Stimulated activated CD4-positive, alpha-beta T cell treated with anti-CD3 and anti-CD28 coated beads, Interleukin-12 subunit alpha, Interleukin-12 subunit beta, amount 100 ng/mL, for 48 hours (primary cell): Measurements from ENCODE around the gene PAX6.

Experiments used
- DNase-seq, 3 donors: peaks; one replicate each; pipeline ENCODE4 v3.0.0-alpha.2; 2020; ENCODE audit warnings: low read depth in 2 of 3, low spot score in 1 of 3

Gene PAX6

DNA sequence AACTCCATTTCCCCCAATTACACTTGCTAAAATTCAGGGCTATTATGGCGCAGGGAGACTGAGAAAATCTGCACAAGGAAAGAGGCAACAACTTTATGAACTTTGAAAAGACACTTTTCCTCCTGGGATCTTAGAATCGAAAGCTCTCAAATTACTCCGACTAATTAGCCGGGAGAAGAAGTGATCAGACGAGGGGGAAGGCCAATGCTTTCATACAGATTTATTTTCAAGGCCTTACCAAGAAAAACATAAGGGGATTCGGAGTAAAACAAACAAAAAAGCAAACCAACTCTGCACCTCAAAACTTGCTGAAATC lies 1.6 kb downstream of the PAX6 start:
- no peak for DNase-seq

DNA sequence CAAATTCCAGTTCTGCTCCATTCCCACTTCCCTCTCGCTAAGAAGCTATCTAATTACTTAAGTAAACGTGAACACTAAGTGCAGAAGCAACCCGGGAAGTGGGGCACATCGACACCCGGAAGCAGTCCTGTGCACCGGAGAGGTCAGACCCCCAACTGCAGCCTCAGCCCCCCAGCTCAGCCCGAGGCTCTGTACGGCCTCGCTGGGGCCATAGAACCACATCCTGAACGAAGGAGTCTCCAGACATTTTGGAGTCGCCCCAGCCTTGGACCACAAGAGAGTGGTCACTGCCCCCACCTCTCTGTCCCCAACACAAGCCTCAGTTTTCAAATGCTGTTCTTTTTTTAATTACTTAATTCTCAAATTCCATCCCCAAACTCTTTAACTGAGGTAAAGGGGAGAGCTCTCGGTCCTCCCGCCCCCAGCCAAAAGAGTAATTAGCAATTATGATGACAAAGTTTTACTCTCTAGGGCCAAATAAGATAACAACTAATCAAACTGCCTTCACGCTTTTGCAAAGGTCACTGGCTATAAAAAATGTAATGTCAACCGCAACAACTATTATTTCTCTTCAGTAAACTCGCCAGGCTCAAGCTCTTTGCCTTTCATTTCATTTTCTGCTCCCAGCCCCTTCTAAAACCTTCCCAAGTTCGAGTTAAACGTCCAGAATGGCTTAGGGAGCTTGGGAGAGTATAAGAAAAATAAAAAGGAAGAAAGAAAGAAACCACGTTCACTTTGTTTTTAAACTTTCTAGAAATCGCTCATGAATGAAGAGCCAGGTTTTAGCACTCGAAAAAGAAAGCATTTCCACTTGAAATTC lies 2.2 kb downstream of the PAX6 start:
- no peak for DNase-seq

DNA sequence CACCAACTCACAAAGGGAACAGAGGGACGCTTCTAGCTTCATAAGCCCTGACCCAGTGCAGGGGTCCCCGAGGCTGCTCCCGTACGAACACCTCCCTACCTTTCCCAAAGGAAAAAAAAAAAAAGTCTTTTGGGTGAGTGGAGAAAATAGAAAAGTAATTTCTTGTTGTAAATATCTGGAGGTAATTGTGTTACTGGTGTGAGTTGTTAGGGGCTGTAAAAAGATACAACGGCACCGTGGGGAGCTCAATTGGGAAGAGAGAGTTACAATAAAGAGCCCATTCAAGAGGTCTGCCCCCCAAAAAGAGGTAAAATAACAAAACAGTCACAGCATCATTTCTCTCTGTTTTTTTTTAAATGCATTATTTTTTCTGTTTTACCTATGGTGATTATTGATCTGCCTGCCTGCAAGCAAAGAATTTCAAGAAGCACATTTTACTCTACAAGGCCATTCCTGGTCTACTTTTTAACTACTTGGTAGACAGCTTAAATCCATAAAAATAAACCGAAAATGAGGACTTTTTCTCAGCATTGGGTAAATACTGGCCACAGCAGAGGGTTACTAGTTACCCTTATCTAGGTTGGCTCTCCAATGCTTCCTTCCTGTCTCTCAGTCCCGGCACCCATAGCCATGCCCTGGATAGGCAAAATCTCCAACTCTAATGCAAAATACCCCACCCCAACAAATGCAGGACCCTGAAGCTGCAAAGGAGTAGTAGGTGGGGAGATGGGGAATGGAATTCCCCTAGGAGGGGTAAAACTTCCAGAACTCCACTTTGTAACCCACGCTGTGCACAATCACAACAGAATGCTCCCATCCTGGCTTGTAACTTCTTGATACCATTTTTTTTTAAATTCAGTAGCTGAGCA lies 3.1 kb downstream of the PAX6 start:
- no peak for DNase-seq

DNA sequence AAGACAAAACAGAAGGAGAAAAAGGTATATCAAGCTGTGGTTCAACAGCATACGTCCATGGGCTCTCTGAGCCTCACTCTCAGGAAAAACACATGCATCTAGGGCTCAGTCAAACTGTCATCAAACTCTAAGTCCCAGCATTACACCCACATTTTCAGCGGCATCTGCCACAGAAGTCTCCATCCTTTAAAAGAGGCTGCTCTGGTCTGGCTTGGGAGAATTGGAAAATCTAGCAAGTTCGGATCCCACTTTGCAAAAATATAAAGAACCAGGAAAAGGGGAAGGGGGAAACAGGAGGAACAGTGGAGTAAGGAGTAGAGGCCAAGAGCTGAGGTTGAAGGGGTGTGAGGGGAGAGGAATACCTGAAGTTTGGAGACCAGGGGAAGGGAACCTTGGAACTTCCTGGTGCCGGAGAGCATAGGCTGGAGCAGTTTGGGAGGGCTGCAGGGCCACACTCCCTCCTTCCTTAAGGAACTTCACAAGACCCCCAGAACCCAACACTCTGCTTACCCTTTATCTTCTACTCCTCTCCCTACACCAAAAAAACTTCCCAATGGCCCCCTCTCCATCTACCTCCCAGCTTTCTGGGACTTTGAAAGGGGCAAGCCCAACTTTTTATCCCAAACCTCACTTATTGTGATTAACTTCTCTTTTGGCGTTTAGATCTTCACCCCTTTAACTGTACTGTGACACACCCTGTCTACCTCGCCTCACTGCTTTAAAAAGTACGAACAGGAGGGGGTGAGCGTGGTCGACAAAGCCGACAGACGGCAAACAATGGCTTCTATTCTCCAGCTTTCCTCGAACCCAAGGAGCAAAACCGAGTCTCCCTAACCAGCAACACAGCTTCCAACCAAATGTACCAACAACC lies 4.0 kb downstream of the PAX6 start:
- DNase-seq: no peak

DNA sequence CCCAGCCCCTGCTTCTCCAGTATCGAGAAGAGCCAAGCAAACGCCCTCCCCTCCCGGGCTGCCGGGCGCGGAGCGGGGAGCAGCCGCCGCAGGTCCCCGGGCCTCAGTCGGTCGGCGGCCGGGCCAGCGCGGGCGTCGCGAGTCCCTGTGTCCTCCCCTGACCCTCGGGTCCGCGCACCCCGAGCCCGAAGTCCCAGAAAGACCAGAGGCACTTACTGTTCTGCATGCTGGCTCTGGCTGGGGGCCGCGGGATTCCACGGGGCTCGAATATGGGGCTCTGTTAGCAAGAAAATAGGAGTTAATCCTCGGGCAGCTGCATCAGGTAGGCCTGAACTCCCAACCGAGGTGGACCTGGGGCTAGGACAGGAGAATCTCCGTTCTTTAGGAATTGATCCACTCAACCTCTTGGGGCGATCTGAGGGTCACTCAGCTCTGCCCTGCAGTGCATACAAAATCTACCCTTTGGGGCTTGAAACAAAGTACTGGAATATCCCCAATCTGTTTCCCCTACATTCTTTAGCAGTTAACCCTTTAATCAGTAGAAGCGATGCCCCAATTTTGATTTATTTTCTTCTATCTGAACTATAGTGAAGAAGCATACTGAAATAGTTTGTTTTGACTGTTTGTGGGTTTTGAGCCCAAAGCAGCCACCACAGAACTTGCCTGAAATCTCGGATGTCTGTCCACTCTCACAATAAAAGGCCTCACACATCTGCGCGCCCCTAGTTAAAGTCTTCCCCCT lies 4.8 kb downstream of the PAX6 start:
- no peak for DNase-seq

DNA sequence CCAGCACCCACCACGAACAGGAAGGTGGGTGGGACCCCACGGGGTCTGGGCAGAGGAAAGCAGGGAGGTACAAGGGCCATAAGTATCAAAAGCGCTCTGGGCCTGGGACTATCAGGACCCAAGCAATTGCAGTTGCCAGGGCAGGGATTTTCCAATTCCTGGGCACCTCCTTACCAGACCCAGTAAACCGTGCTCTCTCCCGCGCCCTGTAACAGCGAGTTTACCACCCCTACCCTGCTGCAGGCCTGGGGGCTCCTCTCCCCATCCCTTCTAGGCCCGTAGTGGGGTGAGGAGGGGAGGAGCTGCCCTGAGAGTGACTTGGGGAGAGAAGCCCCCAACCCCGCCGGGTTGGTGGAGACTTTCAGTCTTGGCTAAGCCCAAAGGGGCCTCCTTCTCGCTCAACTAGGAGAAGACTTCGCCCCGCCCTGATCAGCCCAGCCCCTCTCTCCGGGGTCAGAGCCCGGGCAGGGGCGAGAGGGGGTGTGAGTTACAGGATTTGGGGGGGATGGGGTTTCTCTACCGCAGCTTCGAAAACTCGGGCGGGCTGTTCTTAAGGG lies 5.4 kb downstream of the PAX6 start:
- DNase-seq: no peak

DNA sequence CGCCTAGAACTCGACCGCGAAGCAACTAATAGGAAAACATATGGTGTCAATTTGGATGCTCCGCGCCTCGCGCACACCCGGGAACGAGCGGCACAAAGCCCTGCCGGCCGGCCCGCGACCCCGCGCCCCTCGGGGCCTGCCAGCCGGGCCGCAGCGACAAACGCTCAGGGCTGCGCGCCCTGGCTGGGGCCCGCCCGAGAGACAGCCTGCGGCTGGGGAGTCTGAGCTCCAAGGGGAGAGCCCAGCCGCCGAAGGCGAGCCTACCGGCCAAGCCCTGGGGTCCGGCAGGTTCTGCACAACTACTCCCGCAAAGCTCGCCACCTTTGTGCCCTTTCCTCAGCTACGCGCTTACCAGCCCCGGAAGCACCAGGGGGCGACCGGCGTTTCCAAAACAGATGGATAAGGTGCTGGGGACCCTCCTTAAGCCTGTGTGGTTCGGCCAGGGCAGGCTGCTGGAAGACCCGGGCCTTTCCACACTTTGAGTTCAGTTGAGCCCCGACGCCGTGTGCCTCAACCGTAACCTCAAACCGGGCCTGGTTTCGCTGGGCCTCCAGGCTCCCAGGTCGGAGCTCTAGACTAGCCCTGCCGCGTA lies 6.0 kb downstream of the PAX6 start:
- DNase-seq: no peak

DNA sequence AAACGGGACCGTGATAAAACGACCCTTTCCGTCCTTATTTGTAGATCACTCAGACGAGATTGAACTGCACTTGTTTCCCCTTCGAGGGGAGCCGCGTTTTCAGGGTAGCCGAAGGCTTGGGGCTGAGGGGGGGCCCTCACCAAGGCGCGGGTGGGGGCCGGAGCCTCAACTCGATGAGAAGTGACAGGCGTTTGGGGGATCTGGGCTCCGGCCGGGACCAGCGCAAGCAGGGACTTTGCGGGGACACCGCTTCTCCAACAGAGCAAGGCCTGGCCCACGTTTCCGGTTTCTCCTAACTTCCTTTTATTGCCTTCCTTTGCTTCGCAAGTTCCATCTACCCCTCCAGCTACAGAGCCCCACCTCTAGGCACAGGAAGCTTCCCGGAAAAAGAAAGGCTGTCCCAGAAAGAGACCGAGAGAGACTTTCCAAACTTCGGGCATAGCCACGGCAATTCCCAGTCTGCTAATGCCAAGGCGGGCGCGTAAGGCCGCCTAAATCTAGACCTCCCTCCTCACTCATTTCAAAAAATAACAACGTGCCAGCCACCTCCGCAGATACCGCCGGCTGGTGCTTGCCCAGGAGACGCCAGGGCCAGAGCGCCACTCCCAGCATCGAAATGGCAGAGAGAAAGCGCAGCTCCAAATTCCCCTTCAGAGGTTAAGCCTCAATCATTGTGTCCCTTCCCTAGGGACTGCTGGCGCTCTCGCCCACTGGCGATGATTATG lies 6.6 kb downstream of the PAX6 start:
- no peak for DNase-seq

DNA sequence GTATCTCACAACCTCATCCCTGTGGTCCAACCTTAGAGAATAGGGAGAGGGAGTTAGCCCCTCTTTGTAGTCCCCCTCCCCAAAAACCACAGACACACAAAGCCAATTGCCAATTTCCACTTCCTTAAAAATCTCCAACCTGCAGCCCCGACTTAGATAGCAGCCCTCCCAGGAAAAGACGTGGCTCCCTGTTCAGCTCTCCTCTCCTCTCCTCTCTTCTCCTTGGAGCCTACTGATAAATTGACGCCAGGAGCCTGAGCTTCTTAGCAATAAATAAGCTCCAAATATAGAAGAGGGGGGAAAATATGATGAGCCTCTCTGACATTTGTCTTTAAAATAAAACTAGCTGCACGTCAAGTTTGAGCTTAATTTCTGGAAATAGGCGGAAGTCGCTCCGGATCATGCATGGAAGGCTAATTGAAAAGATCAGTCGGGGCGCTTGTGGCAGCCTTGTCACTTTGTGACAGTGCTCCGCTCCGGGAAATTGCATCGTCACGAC lies 7.3 kb downstream of the PAX6 start:
- DNase-seq: no peak

DNA sequence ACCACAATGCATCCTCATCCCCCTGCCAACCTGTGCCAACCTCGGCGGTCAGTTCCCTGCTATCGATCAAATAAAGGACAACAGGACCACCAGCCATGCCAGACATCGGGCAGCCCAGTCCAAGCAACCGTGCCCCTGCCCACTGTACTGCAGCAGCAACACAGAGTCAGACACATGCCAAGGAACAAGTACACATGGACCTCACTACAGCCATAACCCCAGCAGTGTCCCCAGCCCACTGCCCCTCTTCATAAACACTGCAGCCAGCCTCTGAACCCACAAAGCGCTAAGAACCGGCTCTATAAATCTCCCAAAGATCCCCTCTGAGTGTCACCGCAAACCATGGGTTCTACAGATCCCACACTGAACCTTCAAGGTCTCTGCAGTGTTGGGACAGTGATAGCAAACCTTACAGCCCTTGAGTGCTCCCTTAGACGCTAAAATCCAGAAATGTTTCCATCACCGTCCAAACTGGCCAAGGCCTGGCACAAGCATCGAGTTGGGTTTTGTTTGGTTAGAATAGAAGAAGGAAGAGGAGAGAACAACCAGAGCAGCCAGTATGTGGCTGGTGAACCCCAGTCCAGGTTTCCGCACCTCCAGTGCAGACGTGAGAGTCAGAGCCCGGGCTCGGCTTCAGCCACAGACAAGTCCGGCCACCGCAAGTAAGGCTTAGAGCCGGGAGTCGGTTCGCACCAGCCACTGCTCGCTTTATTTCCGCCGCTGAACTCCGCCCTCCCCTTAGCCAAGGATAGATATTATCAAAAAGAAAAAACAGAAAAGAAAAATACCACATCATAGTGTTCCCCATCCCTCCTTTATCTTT lies 7.9 kb downstream of the PAX6 start:
- DNase-seq: no peak

DNA sequence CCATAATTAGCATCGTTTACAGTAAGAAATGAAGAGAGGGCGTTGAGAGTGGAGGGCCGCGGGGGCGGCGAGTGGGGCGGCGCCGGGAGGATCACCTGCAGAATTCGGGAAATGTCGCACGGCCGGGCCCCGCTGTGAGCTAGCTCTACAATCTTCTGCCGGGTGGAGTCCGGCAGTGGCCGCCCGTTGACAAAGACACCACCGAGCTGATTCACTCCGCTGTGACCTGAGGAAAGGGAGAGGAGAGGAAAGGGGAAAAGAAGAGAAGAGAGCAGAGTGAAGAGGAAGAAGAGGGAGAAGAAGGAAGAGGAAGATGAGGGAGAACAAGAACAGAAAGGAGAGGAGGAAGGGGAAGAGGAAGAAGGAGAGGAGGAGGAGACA lies 8.5 kb downstream of the PAX6 start:
- no peak for DNase-seq

DNA sequence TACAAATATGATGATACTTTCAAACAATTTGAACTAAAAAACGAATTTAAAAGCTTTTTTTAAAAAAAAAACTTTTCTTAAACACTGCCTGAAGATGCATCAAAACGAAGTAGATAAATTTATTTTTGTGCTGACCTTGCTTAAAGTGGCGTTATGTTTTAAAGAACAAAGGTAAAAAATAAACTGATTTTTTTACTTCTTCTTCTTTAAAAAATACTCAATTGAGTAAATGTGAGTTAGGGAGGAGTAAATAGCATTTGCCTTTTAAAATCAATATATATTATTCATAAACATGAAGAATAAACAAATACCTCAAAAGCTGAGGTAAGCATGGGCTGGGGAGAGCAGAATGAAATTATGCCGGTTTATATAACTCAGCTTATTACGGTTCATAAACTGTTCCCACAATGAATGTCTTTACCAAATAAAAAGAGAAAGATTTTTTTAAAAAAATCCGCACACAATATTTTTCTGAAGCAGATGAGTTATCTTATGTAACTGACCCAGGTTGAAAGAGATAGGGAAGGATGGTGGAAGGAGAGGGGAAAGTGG lies 9.0 kb downstream of the PAX6 start:
- DNase-seq: no peak

DNA sequence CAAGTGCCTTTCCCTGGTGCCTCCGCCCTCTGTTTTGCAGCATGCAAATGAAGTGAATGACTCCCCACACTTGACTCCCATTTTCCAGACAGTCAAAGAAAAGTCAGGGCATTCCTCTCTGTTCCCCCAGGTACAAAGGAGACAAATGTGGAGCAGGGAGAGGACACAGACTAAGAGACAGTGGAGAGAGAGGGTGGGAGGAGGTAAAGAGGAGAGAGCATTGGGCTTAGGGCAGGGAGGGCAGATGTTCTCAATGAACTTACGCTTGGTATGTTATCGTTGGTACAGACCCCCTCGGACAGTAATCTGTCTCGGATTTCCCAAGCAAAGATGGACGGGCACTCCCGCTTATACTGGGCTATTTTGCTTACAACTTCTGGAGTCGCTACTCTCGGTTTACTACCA lies 9.8 kb downstream of the PAX6 start:
- no peak for DNase-seq

DNA sequence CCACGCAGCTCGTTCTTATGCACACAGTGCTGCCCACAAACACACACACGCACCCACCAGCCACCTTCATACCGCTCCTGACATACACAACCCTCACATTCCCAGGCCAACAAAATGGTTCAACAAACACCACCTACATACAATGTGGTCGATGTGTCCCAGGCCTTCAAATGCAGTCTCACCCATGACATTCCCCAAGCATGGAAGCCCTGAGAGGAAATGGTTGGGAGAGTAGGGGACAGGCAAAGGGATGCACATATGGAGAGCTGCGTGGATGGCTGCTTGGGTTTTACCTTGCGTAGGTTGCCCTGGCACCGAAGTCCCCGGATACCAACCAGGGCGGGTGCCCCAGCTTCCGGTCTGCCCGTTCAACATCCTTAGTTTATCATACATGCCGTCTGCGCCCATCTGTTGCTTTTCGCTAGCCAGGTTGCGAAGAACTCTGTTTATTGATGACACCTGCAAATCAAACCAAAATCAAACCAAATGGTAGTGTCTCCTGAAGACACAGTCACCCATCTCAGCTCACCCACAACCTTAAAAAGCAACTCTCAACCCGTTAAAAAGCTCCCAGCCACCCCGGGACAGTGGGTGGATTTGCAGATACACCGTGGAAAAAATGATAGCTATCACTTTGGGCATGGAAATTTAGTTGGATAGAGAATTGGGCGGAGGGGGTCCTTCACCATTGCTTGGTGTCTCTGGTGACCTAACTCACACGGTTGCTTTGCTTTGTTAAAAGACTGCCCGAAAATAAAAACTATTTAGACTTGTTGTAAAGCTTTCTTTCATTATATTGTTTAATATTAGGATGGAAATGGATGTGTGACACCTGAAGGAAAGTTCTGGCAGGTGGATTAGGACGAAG lies 10.5 kb downstream of the PAX6 start:
- no peak for DNase-seq

DNA sequence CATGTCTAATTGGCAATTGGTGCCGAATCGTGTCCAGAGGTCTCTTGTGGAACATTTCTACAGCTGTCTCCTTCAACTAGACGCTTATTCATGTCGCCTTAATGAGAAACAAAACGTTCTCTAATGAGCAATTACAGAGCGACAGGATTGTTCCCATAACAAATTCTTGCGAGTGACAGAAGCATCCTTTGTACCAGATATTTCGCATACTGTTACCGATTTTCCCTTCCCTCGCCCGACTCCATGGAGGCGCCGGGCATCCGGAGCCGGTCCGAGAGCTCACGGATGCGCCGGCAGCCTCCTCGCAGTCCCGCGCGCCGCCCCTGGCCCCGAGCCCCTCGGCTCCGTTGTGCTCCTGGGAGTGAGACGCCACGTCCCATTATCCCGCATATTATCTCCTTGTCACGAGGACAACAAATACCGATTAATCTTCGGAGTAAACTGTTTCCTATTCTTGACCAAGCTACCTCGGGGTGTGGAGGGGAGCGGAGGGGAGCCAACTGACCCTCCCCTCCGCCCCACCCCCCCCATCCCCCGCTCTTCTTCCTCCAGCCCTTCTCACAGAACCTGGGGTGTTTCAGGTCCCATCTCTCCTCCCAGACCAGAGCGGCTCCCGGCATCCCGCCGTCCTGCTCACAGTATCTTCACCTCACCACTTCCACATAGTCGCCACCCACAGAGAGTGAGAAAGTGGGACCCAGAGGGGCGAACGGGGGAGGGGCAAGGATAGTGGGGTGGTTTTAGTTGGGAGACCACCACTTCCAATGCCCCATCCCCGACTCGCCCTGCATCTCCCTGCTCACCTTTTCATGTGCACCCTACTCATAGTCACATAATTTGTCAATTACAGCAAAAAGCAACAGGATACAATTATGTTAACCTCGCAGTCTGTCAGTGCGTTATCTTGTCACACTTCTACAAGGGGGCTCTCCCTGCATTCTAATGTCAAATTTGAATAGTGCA lies 11.4 kb downstream of the PAX6 start:
- no peak for DNase-seq
